ENCODE results near the gene BNC2. TPM values are rescaled to one million over a fixed set of nuclear protein-coding genes. Genes with fewer than 3 reads are reported as not detected.

BNC2 gene
- total RNA-seq, result 10 to 100 TPM; 17.2 to 26.7 (median 20.1) TPM

- TF ChIP-seq CTCF (IDR thresholded peaks at IDR 0.05; ENCODE audit: low read depth), result no peak
Measured at GRCh38 chr9:16870596-16871335, at the start of gene BNC2. Gene BNC2 (minus strand): TSS chr9:16870670. CDS start chr9:16870648, 22 bp downstream.

DNA sequence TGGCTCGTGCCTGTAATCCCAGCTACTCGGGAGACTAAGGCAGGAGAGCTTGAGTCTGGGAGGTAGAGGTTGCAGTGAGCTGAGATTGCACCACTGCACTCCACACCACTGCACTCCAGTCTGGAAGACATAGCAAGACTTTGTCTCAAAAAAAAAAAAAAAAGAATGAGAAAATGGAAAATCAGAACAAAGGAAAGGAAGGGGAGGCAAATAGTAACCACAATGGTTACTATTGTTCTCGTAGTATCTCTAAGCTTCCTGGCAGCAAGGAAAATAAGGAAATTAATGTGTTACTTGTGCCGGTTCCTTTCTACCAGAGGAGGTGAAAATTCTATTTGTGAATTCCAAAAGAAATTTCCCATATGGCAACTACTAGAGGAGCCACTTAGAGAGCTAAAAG is 48.5 kb upstream of the BNC2 start:
- no peak for TF ChIP-seq CTCF (IDR thresholded peaks at IDR 0.05; ENCODE audit: low read depth)

DNA sequence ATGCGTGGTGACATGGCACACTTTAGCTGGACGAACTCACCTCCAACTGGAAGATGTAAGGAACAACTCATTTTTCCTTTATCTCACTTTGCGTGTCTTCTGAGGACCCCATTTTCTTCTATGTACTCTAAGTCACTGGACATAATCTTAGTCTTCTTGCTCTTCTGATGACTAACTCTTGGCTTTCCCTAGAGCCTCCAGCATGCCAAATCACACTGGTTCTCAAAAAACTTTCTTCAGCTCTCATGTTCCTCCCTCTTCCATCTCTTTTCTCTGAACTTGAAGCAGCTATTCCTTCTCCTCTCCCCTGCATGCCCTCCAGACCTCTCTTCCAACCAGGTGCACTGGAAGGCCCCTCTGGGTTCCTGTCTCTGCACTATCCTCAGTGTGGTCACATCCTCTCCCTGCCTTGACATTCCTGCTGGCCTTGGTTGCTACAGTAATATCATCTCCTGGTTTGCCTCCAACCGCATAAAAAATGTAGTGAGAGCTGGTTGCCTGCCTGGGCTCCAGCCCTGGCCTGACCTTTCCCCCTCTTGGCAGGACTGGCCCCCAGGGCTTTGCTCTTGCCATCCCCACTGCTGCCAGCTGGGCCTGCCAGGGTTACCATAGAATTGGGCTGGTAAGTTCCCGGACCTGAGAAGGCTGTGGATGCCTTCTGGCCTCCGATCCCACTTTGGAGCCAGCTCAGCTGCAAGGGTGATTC is 44.8 kb upstream of the BNC2 start:
- TF ChIP-seq CTCF (IDR thresholded peaks at IDR 0.05; ENCODE audit: low read depth), result no peak

DNA sequence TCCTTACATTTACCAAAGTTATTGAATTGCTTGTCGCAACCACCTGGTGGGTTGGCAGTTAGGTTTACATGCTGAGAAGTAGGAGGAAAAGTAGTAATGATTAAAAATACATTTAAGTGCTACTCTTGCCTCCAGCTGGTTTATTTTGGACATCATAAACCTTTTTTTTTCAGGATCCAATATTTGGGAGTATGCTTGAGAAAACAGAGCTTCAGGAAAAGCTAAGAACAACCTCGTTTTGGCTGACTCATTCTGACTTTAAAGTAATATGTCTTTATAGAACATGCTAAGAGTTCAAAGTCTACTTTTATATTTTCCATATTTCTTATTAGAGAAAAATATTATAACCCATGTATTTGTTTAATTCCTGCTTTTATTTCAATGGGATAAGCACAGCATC is 41.7 kb upstream of the BNC2 start:
- TF ChIP-seq CTCF (IDR thresholded peaks at IDR 0.05; ENCODE audit: low read depth), result no peak

DNA sequence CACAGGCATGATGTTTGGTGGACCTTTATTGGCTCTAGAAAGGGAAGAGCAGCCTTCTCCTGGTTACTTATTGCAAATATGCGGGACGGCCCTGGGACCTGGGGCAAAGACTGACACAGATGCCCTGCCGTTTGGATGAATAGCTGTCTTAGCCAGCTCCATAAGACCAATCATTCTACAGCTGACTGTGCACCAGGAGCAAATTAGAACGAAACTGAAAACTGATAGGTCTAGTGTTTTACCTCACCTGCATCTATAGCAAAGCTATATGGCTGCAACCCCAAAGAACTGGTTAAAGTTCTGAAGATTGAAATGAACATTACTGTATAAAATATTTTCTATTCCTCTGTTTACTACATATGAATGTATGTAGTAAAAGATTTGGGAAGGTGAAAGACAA is 34.2 kb upstream of the BNC2 start:
- TF ChIP-seq CTCF (IDR thresholded peaks at IDR 0.05; ENCODE audit: low read depth), result no peak

- no peak for TF ChIP-seq CTCF (IDR thresholded peaks at IDR 0.05; ENCODE audit: low read depth)
Measured at GRCh38 chr9:16901590-16901989, 31.1 kb upstream of the BNC2 start.

GRCh38 chr9:16899606-16900005 is 29.1 kb upstream of the BNC2 start:
- TF ChIP-seq CTCF (IDR thresholded peaks at IDR 0.05; ENCODE audit: low read depth), result no peak

Data from subcutaneous adipose tissue (tissue), 4 donors.